Amygdala (tissue), 56 donors: ENCODE measurements around the gene SAP25.
"Not testable (repeated sequence)": the region's sequence is repeated elsewhere in the genome, so short reads cannot be mapped to it uniquely, and the experiment has no call there.

Experiments used
- DNase-seq, 56 donors: peaks; one replicate each; lab custom pipeline; 2025; lab: John Stamatoyannopoulos, UW

Gene SAP25

GRCh38 chr7:100563809-100564400, 9.8 kb downstream of the SAP25 start:
- peak in 39 of 56 donors; percentile 11 to 82 (median 42) for DNase-seq

- DNase-seq, result no peak
Observed at GRCh38 chr7:100563100-100563564, 10.6 kb downstream of the SAP25 start.

- DNase-seq, result no peak
Observed at GRCh38 chr7:100562195-100563099, 11.3 kb downstream of the SAP25 start.

- no peak for DNase-seq
Observed at GRCh38 chr7:100561491-100562194, 12.1 kb downstream of the SAP25 start.

- no peak for DNase-seq
Observed at GRCh38 chr7:100559127-100559526, 14.6 kb downstream of the SAP25 start.

GRCh38 chr7:100556541-100556940, 17.2 kb downstream of the SAP25 start:
- DNase-seq, result no peak

GRCh38 chr7:100555701-100556100, 18.0 kb downstream of the SAP25 start:
- DNase-seq, result no peak

GRCh38 chr7:100553032-100553431, 20.7 kb downstream of the SAP25 start:
- no peak for DNase-seq

GRCh38 chr7:100552532-100552931, 21.2 kb downstream of the SAP25 start:
- DNase-seq, result no peak

GRCh38 chr7:100548446-100548845, 25.3 kb downstream of the SAP25 start:
- not testable (repeated sequence) for DNase-seq

- DNase-seq, result peak in 3 of 56 donors; percentile 5 to 16 (median 5)
Observed at GRCh38 chr7:100547872-100548271, 25.8 kb downstream of the SAP25 start.

- DNase-seq, result peak in 1 of 56 donors; percentile 11
Observed at GRCh38 chr7:100546926-100547800, 26.5 kb downstream of the SAP25 start.

- DNase-seq, result no peak
Observed at GRCh38 chr7:100546129-100546925, 27.4 kb downstream of the SAP25 start.

- peak in 12 of 56 donors; percentile 9 to 43 (median 19) for DNase-seq
Observed at GRCh38 chr7:100545360-100546128, 28.2 kb downstream of the SAP25 start.

- DNase-seq, result no peak
Observed at GRCh38 chr7:100544967-100545359, 28.7 kb downstream of the SAP25 start.

GRCh38 chr7:100544386-100544785, 29.3 kb downstream of the SAP25 start:
- DNase-seq, result no peak

GRCh38 chr7:100543586-100543985, 30.1 kb downstream of the SAP25 start:
- DNase-seq, result no peak

GRCh38 chr7:100541309-100541708, 32.4 kb downstream of the SAP25 start:
- DNase-seq, result not testable (repeated sequence)
